Testis (tissue), 2 donors: ENCODE results near the gene C5.

Experiments used
- POLR2A ChIP-seq: fragments of 450-650 bp; IDR thresholded peaks from one replicate; pipeline ENCODE4 v1.6.1; 2017; ENCODE audit warnings: antibody characterized with exemption, mild to moderate bottlenecking, moderate library complexity
- TF ChIP-seq, protein P1 (sequence below), 3 experiments: fragments of 450-650 bp in 2 of 3; fragments of 200-600 bp in 1 of 3; sonication (generic) in 1 of 3; IDR thresholded peaks; one replicate each; pipeline ENCODE4 v1.5.1; 2016 to 2019; ENCODE audit warnings: antibody characterized with exemption in 3 of 3, mild to moderate bottlenecking in 2 of 3, moderate library complexity in 1 of 3

DNA sequence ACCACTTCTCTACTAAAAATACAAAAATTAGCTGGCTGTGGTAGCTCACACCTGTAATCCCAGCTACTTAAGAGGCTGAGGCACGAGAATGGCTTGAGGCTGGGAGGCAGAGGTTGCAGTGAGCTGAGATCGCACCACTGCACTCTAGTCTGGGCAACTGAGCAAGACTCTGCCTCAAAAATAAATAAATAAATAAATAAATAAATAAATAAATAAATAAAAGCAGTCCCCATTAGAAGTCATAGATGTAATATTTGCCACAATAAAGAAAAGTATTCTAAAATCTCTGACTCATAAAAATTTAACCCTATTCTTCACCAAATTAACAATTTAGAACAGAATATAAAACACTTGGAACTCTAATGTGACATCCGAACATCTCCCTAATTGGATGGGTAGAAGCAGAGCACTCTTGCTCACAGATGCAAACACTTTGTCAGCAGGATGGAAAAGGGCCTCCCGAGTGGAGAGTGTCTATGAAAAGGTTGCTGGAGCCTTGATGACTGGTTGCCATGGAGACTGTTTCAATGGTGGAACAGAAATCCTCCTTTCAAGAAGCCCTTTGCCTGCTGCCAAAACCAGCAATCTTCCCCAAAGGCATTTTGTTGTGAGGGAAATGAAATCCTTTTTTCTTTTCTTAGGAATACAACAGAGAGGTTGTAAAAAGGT is 84.6 kb downstream of the C5 start:
- TF ChIP-seq, protein P1, sequence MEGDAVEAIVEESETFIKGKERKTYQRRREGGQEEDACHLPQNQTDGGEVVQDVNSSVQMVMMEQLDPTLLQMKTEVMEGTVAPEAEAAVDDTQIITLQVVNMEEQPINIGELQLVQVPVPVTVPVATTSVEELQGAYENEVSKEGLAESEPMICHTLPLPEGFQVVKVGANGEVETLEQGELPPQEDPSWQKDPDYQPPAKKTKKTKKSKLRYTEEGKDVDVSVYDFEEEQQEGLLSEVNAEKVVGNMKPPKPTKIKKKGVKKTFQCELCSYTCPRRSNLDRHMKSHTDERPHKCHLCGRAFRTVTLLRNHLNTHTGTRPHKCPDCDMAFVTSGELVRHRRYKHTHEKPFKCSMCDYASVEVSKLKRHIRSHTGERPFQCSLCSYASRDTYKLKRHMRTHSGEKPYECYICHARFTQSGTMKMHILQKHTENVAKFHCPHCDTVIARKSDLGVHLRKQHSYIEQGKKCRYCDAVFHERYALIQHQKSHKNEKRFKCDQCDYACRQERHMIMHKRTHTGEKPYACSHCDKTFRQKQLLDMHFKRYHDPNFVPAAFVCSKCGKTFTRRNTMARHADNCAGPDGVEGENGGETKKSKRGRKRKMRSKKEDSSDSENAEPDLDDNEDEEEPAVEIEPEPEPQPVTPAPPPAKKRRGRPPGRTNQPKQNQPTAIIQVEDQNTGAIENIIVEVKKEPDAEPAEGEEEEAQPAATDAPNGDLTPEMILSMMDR (IDR thresholded peaks at IDR 0.05): no peak
- no peak for TF ChIP-seq POLR2A
